Measurements from ENCODE around the gene IQCM.

The IQCM gene

DNA sequence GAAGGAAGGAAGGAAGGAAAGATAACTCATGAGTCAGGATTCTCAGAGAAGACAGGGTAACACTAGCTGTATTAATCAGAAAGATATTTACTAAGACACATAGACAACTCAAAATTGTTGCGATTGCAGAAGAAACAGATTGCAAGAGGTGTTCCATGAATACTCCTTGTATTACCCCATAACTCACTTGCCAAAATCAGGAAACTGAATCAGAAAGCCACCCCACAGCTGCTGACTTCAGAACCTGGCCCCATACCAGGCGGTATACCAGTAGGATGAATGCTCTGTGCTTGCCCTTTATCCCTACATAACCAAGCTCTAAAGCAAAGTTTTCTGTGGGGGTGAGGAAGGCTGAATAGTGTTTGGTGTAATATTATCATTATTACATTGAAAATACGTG lies 468.5 kb downstream of the IQCM start (continued):
- TF ChIP-seq, protein P1, sequence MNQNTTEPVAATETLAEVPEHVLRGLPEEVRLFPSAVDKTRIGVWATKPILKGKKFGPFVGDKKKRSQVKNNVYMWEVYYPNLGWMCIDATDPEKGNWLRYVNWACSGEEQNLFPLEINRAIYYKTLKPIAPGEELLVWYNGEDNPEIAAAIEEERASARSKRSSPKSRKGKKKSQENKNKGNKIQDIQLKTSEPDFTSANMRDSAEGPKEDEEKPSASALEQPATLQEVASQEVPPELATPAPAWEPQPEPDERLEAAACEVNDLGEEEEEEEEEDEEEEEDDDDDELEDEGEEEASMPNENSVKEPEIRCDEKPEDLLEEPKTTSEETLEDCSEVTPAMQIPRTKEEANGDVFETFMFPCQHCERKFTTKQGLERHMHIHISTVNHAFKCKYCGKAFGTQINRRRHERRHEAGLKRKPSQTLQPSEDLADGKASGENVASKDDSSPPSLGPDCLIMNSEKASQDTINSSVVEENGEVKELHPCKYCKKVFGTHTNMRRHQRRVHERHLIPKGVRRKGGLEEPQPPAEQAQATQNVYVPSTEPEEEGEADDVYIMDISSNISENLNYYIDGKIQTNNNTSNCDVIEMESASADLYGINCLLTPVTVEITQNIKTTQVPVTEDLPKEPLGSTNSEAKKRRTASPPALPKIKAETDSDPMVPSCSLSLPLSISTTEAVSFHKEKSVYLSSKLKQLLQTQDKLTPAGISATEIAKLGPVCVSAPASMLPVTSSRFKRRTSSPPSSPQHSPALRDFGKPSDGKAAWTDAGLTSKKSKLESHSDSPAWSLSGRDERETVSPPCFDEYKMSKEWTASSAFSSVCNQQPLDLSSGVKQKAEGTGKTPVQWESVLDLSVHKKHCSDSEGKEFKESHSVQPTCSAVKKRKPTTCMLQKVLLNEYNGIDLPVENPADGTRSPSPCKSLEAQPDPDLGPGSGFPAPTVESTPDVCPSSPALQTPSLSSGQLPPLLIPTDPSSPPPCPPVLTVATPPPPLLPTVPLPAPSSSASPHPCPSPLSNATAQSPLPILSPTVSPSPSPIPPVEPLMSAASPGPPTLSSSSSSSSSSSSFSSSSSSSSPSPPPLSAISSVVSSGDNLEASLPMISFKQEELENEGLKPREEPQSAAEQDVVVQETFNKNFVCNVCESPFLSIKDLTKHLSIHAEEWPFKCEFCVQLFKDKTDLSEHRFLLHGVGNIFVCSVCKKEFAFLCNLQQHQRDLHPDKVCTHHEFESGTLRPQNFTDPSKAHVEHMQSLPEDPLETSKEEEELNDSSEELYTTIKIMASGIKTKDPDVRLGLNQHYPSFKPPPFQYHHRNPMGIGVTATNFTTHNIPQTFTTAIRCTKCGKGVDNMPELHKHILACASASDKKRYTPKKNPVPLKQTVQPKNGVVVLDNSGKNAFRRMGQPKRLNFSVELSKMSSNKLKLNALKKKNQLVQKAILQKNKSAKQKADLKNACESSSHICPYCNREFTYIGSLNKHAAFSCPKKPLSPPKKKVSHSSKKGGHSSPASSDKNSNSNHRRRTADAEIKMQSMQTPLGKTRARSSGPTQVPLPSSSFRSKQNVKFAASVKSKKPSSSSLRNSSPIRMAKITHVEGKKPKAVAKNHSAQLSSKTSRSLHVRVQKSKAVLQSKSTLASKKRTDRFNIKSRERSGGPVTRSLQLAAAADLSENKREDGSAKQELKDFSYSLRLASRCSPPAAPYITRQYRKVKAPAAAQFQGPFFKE (tag by site-specific recombination; IDR thresholded peaks at IDR 0.05; ENCODE audit: borderline replicate concordance): no peak
- TF ChIP-seq ZNF146 (tag by site-specific recombination; IDR thresholded peaks at IDR 0.05): no peak
- no peak for TF ChIP-seq ZNF561 (tag by site-specific recombination; IDR thresholded peaks at IDR 0.05; ENCODE audit: borderline replicate concordance)
- no peak for TF ChIP-seq ZNF133 (tag by site-specific recombination; IDR thresholded peaks at IDR 0.05)
- TF ChIP-seq ZNF785 (tag by site-specific recombination; IDR thresholded peaks at IDR 0.05): no peak
- TF ChIP-seq ZNF121 (tag by site-specific recombination; IDR thresholded peaks at IDR 0.05): no peak
- no peak for TF ChIP-seq KLF7 (tag by site-specific recombination; IDR thresholded peaks at IDR 0.05; ENCODE audit: borderline replicate concordance)
- TF ChIP-seq, protein P2, sequence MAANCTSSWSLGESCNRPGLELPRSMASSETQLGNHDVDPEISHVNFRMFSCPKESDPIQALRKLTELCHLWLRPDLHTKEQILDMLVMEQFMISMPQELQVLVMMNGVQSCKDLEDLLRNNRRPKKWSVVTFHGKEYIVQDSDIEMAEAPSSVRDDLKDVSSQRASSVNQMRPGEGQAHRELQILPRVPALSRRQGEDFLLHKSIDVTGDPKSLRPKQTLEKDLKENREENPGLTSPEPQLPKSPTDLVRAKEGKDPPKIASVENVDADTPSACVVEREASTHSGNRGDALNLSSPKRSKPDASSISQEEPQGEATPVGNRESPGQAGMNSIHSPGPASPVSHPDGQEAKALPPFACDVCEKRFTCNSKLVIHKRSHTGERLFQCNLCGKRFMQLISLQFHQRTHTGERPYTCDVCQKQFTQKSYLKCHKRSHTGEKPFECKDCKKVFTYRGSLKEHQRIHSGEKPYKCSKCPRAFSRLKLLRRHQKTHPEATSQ (tag by site-specific recombination; IDR thresholded peaks at IDR 0.05): no peak
- TF ChIP-seq WT1 (tag by site-specific recombination; IDR thresholded peaks at IDR 0.05): no peak
- TF ChIP-seq ZNF24 (tag by site-specific recombination; IDR thresholded peaks at IDR 0.05): no peak

DNA sequence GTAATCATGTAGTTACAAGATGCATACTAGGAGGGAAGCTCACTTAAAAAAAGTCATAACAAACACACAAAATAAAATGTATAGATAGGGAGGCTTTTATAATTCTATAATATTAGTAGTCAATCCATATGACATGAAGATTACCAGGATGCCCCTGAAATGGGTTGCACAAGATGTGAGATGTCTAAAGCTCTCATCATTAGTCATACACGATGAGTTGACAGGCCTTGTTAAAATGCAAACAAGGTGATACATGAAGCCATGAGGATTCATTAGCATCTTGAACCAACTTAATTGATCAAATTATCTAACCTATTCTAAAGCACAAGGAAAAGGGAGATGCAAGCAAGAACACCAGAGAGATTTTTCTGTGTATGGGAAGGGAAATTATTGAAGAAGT lies 470.2 kb downstream of the IQCM start:
- no peak for TF ChIP-seq ZNF610 (tag by site-specific recombination; IDR thresholded peaks at IDR 0.05; ENCODE audit: borderline replicate concordance)
- Histone ChIP-seq H3K4me1 (ENCODE audit: control insufficient read depth, insufficient read depth, low read length) (no peaks in the 10 kb centered on the region), H3K4me3 (ENCODE audit: low read depth, low read length) (no peak overlapping the region), H3K9me3 (ENCODE audit: control insufficient read depth, insufficient read depth, low read depth, low read length) (no peaks in the 10 kb centered on the region), H3K27ac (ENCODE audit: extremely low read depth, low read depth, low read length) (no peak overlapping the region), H3K36me3 (ENCODE audit: control insufficient read depth in 2 of 2, insufficient read depth in 1 of 2, low read length in 2 of 2) (no peaks in the 10 kb centered on the region)
- ChIA-PET POLR2A (no interaction called here), CTCF (no interaction called here)

DNA sequence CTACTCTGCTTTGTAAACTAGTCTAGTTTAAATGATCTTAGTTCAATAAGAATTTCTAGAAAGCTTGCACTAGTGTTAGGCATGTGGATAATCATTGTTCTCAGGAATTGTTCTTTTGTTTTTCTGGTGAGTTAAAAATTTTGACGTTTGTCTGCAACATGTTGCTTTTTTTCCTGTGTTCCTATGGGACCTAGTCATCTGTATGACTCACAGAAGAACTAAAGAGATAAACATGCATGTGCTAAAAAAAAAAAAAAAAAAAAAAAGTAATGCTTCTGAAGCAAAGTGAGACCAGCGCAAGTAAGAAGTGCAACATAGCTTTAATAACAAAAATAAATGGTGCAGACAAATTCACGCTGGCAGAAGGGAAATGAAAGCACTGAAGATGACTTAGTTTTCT lies 471.2 kb downstream of the IQCM start:
- no peaks in the 10 kb centered on the region for H3K4me1 ChIP-seq (ENCODE audit: control insufficient read depth, insufficient read depth, low read length)
- no peak overlapping the region for H3K4me3 ChIP-seq (ENCODE audit: low read depth, low read length)
- H3K27ac ChIP-seq (ENCODE audit: extremely low read depth, low read depth, low read length): no peak overlapping the region
- H3K9me3 ChIP-seq (ENCODE audit: control insufficient read depth, insufficient read depth, low read depth, low read length): no peaks in the 10 kb centered on the region
- POLR2A ChIA-PET: no interaction called here
- CTCF ChIA-PET: interaction anchor here (0.7 kb wide), 1 partner anchor 18 kb away, joined by 5 read pairs; no protein-coding TSS in a partner anchor
- H3K36me3 ChIP-seq (ENCODE audit: control insufficient read depth in 2 of 2, insufficient read depth in 1 of 2, low read length in 2 of 2): no peaks in the 10 kb centered on the region
- no peak for TF ChIP-seq ZNF302 (tag by site-specific recombination; IDR thresholded peaks at IDR 0.05; ENCODE audit: low read depth)
- TF ChIP-seq ZSCAN23 (tag by site-specific recombination; IDR thresholded peaks at IDR 0.05): no peak
- TF ChIP-seq, protein P3, sequence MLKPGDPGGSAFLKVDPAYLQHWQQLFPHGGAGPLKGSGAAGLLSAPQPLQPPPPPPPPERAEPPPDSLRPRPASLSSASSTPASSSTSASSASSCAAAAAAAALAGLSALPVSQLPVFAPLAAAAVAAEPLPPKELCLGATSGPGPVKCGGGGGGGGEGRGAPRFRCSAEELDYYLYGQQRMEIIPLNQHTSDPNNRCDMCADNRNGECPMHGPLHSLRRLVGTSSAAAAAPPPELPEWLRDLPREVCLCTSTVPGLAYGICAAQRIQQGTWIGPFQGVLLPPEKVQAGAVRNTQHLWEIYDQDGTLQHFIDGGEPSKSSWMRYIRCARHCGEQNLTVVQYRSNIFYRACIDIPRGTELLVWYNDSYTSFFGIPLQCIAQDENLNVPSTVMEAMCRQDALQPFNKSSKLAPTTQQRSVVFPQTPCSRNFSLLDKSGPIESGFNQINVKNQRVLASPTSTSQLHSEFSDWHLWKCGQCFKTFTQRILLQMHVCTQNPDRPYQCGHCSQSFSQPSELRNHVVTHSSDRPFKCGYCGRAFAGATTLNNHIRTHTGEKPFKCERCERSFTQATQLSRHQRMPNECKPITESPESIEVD (tag by site-specific recombination; IDR thresholded peaks at IDR 0.05): no peak
- TF ChIP-seq OVOL3 (tag by site-specific recombination; IDR thresholded peaks at IDR 0.05): no peak
- TF ChIP-seq ZBTB48 (tag by site-specific recombination; IDR thresholded peaks at IDR 0.05): no peak
- no peak for TF ChIP-seq ZNF202 (tag by site-specific recombination; IDR thresholded peaks at IDR 0.05; ENCODE audit: borderline replicate concordance)
- no peak for TF ChIP-seq ZNF561 (tag by site-specific recombination; IDR thresholded peaks at IDR 0.05; ENCODE audit: borderline replicate concordance)
- TF ChIP-seq ZNF626 (tag by site-specific recombination; IDR thresholded peaks at IDR 0.05): no peak
- TF ChIP-seq ZNF544 (tag by site-specific recombination; IDR thresholded peaks at IDR 0.05): no peak
- TF ChIP-seq, protein P4, sequence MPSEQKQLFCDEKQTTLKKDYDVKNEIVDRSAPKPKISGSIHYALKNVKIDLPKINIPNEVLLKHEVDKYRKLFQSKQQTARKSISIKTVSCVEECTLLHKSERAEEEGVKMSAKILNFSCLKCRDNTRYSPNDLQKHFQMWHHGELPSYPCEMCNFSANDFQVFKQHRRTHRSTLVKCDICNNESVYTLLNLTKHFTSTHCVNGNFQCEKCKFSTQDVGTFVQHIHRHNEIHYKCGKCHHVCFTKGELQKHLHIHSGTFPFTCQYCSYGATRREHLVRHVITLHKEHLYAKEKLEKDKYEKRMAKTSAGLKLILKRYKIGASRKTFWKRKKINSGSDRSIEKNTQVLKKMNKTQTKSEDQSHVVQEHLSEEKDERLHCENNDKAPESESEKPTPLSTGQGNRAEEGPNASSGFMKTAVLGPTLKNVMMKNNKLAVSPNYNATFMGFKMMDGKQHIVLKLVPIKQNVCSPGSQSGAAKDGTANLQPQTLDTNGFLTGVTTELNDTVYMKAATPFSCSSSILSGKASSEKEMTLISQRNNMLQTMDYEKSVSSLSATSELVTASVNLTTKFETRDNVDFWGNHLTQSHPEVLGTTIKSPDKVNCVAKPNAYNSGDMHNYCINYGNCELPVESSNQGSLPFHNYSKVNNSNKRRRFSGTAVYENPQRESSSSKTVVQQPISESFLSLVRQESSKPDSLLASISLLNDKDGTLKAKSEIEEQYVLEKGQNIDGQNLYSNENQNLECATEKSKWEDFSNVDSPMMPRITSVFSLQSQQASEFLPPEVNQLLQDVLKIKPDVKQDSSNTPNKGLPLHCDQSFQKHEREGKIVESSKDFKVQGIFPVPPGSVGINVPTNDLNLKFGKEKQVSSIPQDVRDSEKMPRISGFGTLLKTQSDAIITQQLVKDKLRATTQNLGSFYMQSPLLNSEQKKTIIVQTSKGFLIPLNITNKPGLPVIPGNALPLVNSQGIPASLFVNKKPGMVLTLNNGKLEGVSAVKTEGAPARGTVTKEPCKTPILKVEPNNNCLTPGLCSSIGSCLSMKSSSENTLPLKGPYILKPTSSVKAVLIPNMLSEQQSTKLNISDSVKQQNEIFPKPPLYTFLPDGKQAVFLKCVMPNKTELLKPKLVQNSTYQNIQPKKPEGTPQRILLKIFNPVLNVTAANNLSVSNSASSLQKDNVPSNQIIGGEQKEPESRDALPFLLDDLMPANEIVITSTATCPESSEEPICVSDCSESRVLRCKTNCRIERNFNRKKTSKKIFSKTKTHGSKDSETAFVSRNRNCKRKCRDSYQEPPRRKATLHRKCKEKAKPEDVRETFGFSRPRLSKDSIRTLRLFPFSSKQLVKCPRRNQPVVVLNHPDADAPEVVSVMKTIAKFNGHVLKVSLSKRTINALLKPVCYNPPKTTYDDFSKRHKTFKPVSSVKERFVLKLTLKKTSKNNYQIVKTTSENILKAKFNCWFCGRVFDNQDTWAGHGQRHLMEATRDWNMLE (tag by site-specific recombination; conservative IDR thresholded peaks at IDR 0.05; ENCODE audit: low read depth): no peak
